ENCODE results near the gene ERVK3-1. TPM values are rescaled to one million over a fixed set of nuclear protein-coding genes. Genes with fewer than 3 reads are reported as not detected.

ERVK3-1 gene
- total and polyA plus RNA-seq, 2 of the 8 experiments (the other 6 are each of a cell fraction or from before 2014, with no cell fraction given): 29.9 to 31.5 TPM

GRCh38 chr19:58304255-58304654, 922 bp upstream of the ERVK3-1 start:
- no peak overlapping the region for H2BK15ac ChIP-seq (ENCODE audit: low read length)
- POLR2A ChIA-PET (ENCODE audit: partially characterized antibody): interaction anchor here (1.0 to 2.5 kb wide), 12 partner anchors 9 to 121 kb away, joined by 3 to 13 read pairs (median 4); partner anchors contain the start of genes ZNF274 and ZNF8
- H3K4me2 ChIP-seq (ENCODE audit: insufficient read depth in 1 of 2, low read depth in 2 of 2, low read length in 2 of 2): peak overlapping the region; percentile 89 to 90
- no peaks in the 10 kb centered on the region; the same call in 1 of the 2 replicates for H3K79me1 ChIP-seq (ENCODE audit: low read depth, low read length)
- H3K18ac ChIP-seq (ENCODE audit: extremely low read depth, low read length): no peak overlapping the region
- no peak overlapping the region for H2BK12ac ChIP-seq (ENCODE audit: low read depth, low read length)
- H4K5ac ChIP-seq (ENCODE audit: insufficient read length, low read depth, low read length): no peak overlapping the region
- no peak overlapping the region for H2BK20ac ChIP-seq (ENCODE audit: low read length)
- WGBS, 2 experiments (ENCODE audit: extremely low coverage in 1 of 2, insufficient coverage in 1 of 2, insufficient read length in 1 of 2, insufficient replicate concordance in 2 of 2, low coverage in 1 of 2, low lambda C conversion rate in 2 of 2, missing lambda C conversion rate in 1 of 2): 73% methylated on average over 7 of the region's 7 CpGs; no CpG with 5 or more reads in 1 of the 2 experiments
- DNase-seq (ENCODE audit: low read depth in 1 of 2, low spot score in 2 of 2): no peak
- H3K56ac ChIP-seq (replicated peaks; ENCODE audit: insufficient read length, low read depth, low read length): no peak overlapping the region
- H3K23me2 ChIP-seq (ENCODE audit: low read depth, low read length): peaks cover 6% of the 10 kb centered on the region
- no peak overlapping the region; the same call in 1 of the 2 replicates for H4K8ac ChIP-seq (ENCODE audit: extremely low read depth, insufficient read depth, low read length)
- H3K4me1 ChIP-seq (replicated peaks in 1 of 4; ENCODE audit: control insufficient read depth in 3 of 4, insufficient read depth in 4 of 4, low read length in 3 of 4): peaks cover 0 to 3% (median 1%) of the 10 kb centered on the region in 4 experiments; a peak in 3 of 7 replicates
- H3K9me3 ChIP-seq (ENCODE audit: insufficient read depth in 2 of 2, low read depth in 1 of 2, low read length in 1 of 2): no peaks in the 10 kb centered on the region
- peaks cover 0 to 14% of the 10 kb centered on the region in 2 experiments; a peak in 1 of 4 replicates for H3K79me2 ChIP-seq (ENCODE audit: control insufficient read depth in 1 of 2, insufficient read depth in 2 of 2, low read length in 2 of 2)
- no peak overlapping the region for H2BK5ac ChIP-seq (ENCODE audit: low read depth, low read length)
- H2BK120ac ChIP-seq (replicated peaks; ENCODE audit: low read depth, low read length): no peak overlapping the region
- CTCF ChIA-PET (ENCODE audit: partially characterized antibody): no interaction called here
- H4K91ac ChIP-seq (replicated peaks; ENCODE audit: insufficient read length, low read length): no peak overlapping the region
- no peak for FAIRE-seq
- no peak overlapping the region for H2AK5ac ChIP-seq (ENCODE audit: low read depth, low read length)
- H3K27me3 ChIP-seq (replicated peaks in 1 of 4; ENCODE audit: control insufficient read depth in 3 of 4, extremely low read depth in 1 of 4, insufficient read depth in 3 of 4, low read length in 3 of 4): no peaks in the 10 kb centered on the region
- H3K9ac ChIP-seq (replicated peaks in 1 of 4; ENCODE audit: extremely low read depth in 1 of 4, low read depth in 3 of 4, low read length in 3 of 4): no peak overlapping the region
- peaks cover 2 to 31% (median 21%) of the 10 kb centered on the region in 4 experiments; a peak in 6 of 8 replicates for H3K36me3 ChIP-seq (ENCODE audit: control insufficient read depth in 2 of 4, insufficient read depth in 4 of 4, low read length in 3 of 4)
- TF ChIP-seq POLR2A (IDR thresholded peaks at IDR 0.05; ENCODE audit: control extremely low read depth in 1 of 2, low read depth in 2 of 2, low read length in 2 of 2) (no peak), TAF1 (IDR thresholded peaks at IDR 0.05; ENCODE audit: low read depth, low read length) (peak; percentile 48; the same call in 1 of the 2 replicates), RBBP5 (IDR thresholded peaks at IDR 0.05; ENCODE audit: borderline replicate concordance, low read depth, low read length) (no peak)
- no peak overlapping the region for H3K27ac ChIP-seq (ENCODE audit: low read depth, low read length)
- H3K23ac ChIP-seq (ENCODE audit: insufficient read length): no peak overlapping the region
- no peak overlapping the region for H3K4ac ChIP-seq (replicated peaks; ENCODE audit: insufficient read length, low read depth, low read length)
- peak overlapping the region in 3 of 4 experiments; percentile 54 to 98 (median 87); a peak in 4 of 8 replicates for H3K4me3 ChIP-seq (ENCODE audit: extremely low read depth in 1 of 4, insufficient read depth in 2 of 4, low read depth in 3 of 4, low read length in 4 of 4)
- no peak overlapping the region for H2AFZ ChIP-seq (ENCODE audit: low read length)
- peaks cover 5 to 7% of the 10 kb centered on the region in 2 experiments for H4K20me1 ChIP-seq (replicated peaks in 1 of 2; ENCODE audit: control insufficient read depth in 1 of 2, insufficient read depth in 2 of 2, low read length in 2 of 2)
- H3K14ac ChIP-seq (ENCODE audit: insufficient read length): no peak overlapping the region
